Left ventricle myocardium inferior (tissue), 1 donor: Measurements from ENCODE around the gene ICAM1. TPM values are rescaled to one million over a fixed set of nuclear protein-coding genes. Genes with fewer than 3 reads are reported as not detected.
A peak's percentile ranks its signal among the peaks of the same experiment; 100 is the strongest.
"Not testable (repeated sequence)": the region's sequence is repeated elsewhere in the genome, so short reads cannot be mapped to it uniquely, and the experiment has no call there.

Experiments
- DNase-seq: peaks from one replicate; pipeline ENCODE4 v3.0.0-alpha.2; 2020
- H3K27ac ChIP-seq: fragments of 200-600 bp; replicated peaks from 2 replicates; pipeline ENCODE4 v1.8.0; 2021
- H3K27me3 ChIP-seq: fragments of 200-600 bp; 2 replicates; pipeline ENCODE4 v1.8.0; 2021; ENCODE audit warnings: low read depth
- H3K36me3 ChIP-seq: fragments of 200-600 bp; 2 replicates; pipeline ENCODE4 v1.8.0; 2021
- H3K4me1 ChIP-seq: fragments of 200-600 bp; 2 replicates; pipeline ENCODE4 v1.8.0; 2021
- H3K4me3 ChIP-seq: fragments of 200-600 bp; 2 replicates; pipeline ENCODE4 v1.8.0; 2021; ENCODE audit warnings: mild to moderate bottlenecking, moderate library complexity
- H3K9me3 ChIP-seq: fragments of 200-600 bp; replicated peaks from 2 replicates; pipeline ENCODE4 v1.8.0; 2021
- CTCF ChIP-seq: fragments of 200-600 bp; IDR thresholded peaks from 2 replicates; pipeline ENCODE4 v1.8.0; 2021; ENCODE audit warnings: antibody characterized with exemption, mild to moderate bottlenecking, borderline replicate concordance
- intact Hi-C: fragments of 100-400 bp; cut with micrococcal nuclease; formaldehyde crosslinking; loops from one replicate; pipeline ENCODE4 v1.11.0; 2022
- total RNA-seq: library from RNA; stranded (reverse); fragmentation: NEBNext Ultra II Directional; extraction: Animal tissue kit (Norgen Biotek cat#: 25700); gene quantifications from one replicate; pipeline ENCODE4 v1.2.1, GENCODE V29; 2021
- donor health status: DM: no; HTN: yes; CAD: no; lungs with severe emphysema.

ICAM1 gene
- total RNA-seq, 1 donor from 2014 or later, result 7.1 TPM

GRCh38 chr19:10230173-10230860 is 40.6 kb upstream of the ICAM1 start:
- no peaks in the 10 kb centered on the region for H3K36me3 ChIP-seq
- peaks cover 65% of the 10 kb centered on the region for H3K4me1 ChIP-seq
- peak; percentile 55 for DNase-seq
- peaks cover 16% of the 10 kb centered on the region for H3K27me3 ChIP-seq
- H3K9me3 ChIP-seq, result no peaks in the 10 kb centered on the region
- peak overlapping the region; percentile 93 for H3K4me3 ChIP-seq
- peak overlapping the region; percentile 95 for H3K27ac ChIP-seq
- no peak for TF ChIP-seq CTCF
- intact Hi-C loops, result no loop called here

GRCh38 chr19:10230861-10231611 is 39.9 kb upstream of the ICAM1 start, which contains the start of gene S1PR2:
TSS of gene S1PR2 (minus strand) at chr19:10231331. CDS start at chr19:10224905, 6,426 bp downstream.
- H3K4me1 ChIP-seq, result peaks cover 65% of the 10 kb centered on the region
- intact Hi-C loops, result no loop called here

GRCh38 chr19:10231612-10232228 is 39.2 kb upstream of the ICAM1 start:
- H3K4me3 ChIP-seq, result peak overlapping the region; percentile 93
- H3K9me3 ChIP-seq, result no peaks in the 10 kb centered on the region
- peaks cover 16% of the 10 kb centered on the region for H3K27me3 ChIP-seq
- DNase-seq, result no peak
- no peaks in the 10 kb centered on the region for H3K36me3 ChIP-seq
- intact Hi-C loops, result no loop called here
- peak overlapping the region; percentile 95 for H3K27ac ChIP-seq
- H3K4me1 ChIP-seq, result peaks cover 62% of the 10 kb centered on the region
- TF ChIP-seq CTCF, result no peak

More at GRCh38 chr19:10230861-10231611, 39.9 kb upstream of the ICAM1 start, which contains the start of gene S1PR2:
- Histone ChIP-seq H3K9me3 (no peaks in the 10 kb centered on the region), H3K27me3 (peaks cover 16% of the 10 kb centered on the region), H3K27ac (peak within 1 kb of the TSS; percentile 95), H3K36me3 (no peaks in the 10 kb centered on the region), H3K4me3 (peak within 1 kb of the TSS; percentile 93)
- peak; percentile 85 for DNase-seq
- peak; percentile 22 for TF ChIP-seq CTCF

- Histone ChIP-seq H3K9me3 (no peaks in the 10 kb centered on the region), H3K4me3 (no peak overlapping the region), H3K36me3 (no peaks in the 10 kb centered on the region), H3K27me3 (peaks cover 16% of the 10 kb centered on the region), H3K4me1 (peaks cover 53% of the 10 kb centered on the region), H3K27ac (no peak overlapping the region)
- intact Hi-C loops, result no loop called here
- DNase-seq, result no peak
- TF ChIP-seq CTCF, result no peak
Measured at GRCh38 chr19:10233946-10234345, 37.0 kb upstream of the ICAM1 start.

GRCh38 chr19:10235003-10235402 is 35.9 kb upstream of the ICAM1 start:
- no peaks in the 10 kb centered on the region for H3K9me3 ChIP-seq
- H3K4me3 ChIP-seq, result no peak overlapping the region
- TF ChIP-seq CTCF, result no peak
- H3K27me3 ChIP-seq, result peaks cover 14% of the 10 kb centered on the region
- no peaks in the 10 kb centered on the region for H3K36me3 ChIP-seq
- intact Hi-C loops, result no loop called here
- peaks cover 43% of the 10 kb centered on the region for H3K4me1 ChIP-seq
- H3K27ac ChIP-seq, result peak overlapping the region; percentile 84
- no peak for DNase-seq

GRCh38 chr19:10235409-10235808 is 35.5 kb upstream of the ICAM1 start:
- intact Hi-C loops, result not testable (repeated sequence)

More at GRCh38 chr19:10235409-10235808, 35.5 kb upstream of the ICAM1 start:
- H3K9me3 ChIP-seq, DNase-seq, H3K4me3 ChIP-seq, H3K27me3 ChIP-seq, H3K36me3 ChIP-seq: not testable (repeated sequence)
- peaks cover 39% of the 10 kb centered on the region for H3K4me1 ChIP-seq
- H3K27ac ChIP-seq, result peak overlapping the region; percentile 84
